IMR-90 (cell line): ENCODE data around the gene ACTR2. TPM values are rescaled to one million over a fixed set of nuclear protein-coding genes. Genes with fewer than 3 reads are reported as not detected.

Source experiments
- ATAC-seq: fragments of 200-7000 bp; cut with Tn5 transposase; 2 replicates; pipeline ENCODE4 v1.9.1; 2020; ENCODE audit warnings: low read depth, mild to moderate bottlenecking, moderate library complexity
- BruUV-seq: library from RNA; stranded (reverse); fragments of 400-500 nt; replicated peaks from 2 replicates; lab custom pipeline; 2021; lab: Mats Ljungman, UMichigan
- CTCF ChIA-PET: fragments of 300-600 bp; formaldehyde crosslinking; extraction: SDS; loops from one replicate; lab custom pipeline; 2021; ENCODE audit warnings: antibody characterized with exemption; lab: Yijun Ruan, JAX
- POLR2A ChIA-PET: fragments of 300-600 bp; sonication (Branson Sonifier 250); formaldehyde crosslinking; loops from one replicate; lab custom pipeline; 2022; ENCODE audit warnings: antibody characterized with exemption; ENCODE audit not compliant: unreplicated experiment; lab: Charles Lee
- DNase-seq: peaks from one replicate; pipeline ENCODE4 v3.0.0; 2013
- H2AFZ ChIP-seq: replicated peaks from 2 replicates; pipeline ENCODE3; 2013; ENCODE audit warnings: low read length, mild to moderate bottlenecking; ENCODE audit not compliant: poor library complexity
- H2AK5ac ChIP-seq: 2 replicates; pipeline ENCODE4 v1.6.1; 2013; ENCODE audit warnings: low read depth, low read length, inconsistent platforms
- H2AK9ac ChIP-seq: replicated peaks from 2 replicates; pipeline ENCODE3; 2013; ENCODE audit warnings: mild to moderate bottlenecking, low read depth, low read length, moderate library complexity; ENCODE audit not compliant: poor library complexity
- H2BK120ac ChIP-seq: 2 replicates; pipeline ENCODE4 v1.6.1; 2013; ENCODE audit warnings: low read depth, low read length, inconsistent platforms
- H2BK15ac ChIP-seq: 3 replicates; pipeline ENCODE4 v1.6.1; 2013; ENCODE audit warnings: low read depth, low read length, inconsistent platforms
- H2BK20ac ChIP-seq: 2 replicates; pipeline ENCODE4 v1.6.1; 2013; ENCODE audit warnings: low read depth, mild to moderate bottlenecking, inconsistent platforms, low read length, moderate library complexity
- H2BK5ac ChIP-seq: 2 replicates; pipeline ENCODE4 v1.6.1; 2013; ENCODE audit warnings: mild to moderate bottlenecking, low read depth, low read length, inconsistent platforms; ENCODE audit not compliant: poor library complexity, severe bottlenecking
- H3K14ac ChIP-seq: replicated peaks from 2 replicates; pipeline ENCODE4 v1.6.1; 2013; ENCODE audit warnings: low read depth, low read length, inconsistent platforms
- H3K18ac ChIP-seq: 2 replicates; pipeline ENCODE4 v1.6.1; 2013; ENCODE audit warnings: low read depth, low read length, control low read depth
- H3K23ac ChIP-seq: 2 replicates; pipeline ENCODE4 v1.6.1; 2013; ENCODE audit warnings: low read depth, low read length, inconsistent platforms
- H3K27ac ChIP-seq: 2 replicates; pipeline ENCODE4 v1.5.1; 2013; ENCODE audit warnings: mild to moderate bottlenecking, control low read depth, low read length; ENCODE audit not compliant: insufficient read depth
- H3K27me3 ChIP-seq: 2 replicates; pipeline ENCODE4 v1.6.1; 2013; ENCODE audit warnings: low read length; ENCODE audit not compliant: control insufficient read depth, insufficient read depth
- H3K36me3 ChIP-seq: 2 replicates; pipeline ENCODE4 v1.6.1; 2013; ENCODE audit warnings: low read length, mixed read lengths; ENCODE audit not compliant: control insufficient read depth, insufficient read depth
- H3K4ac ChIP-seq: 2 replicates; pipeline ENCODE4 v1.6.1; 2013; ENCODE audit warnings: low read depth, low read length, inconsistent platforms
- H3K4me1 ChIP-seq: 2 replicates; pipeline ENCODE4 v1.6.1; 2013; ENCODE audit warnings: low read length, mixed read lengths; ENCODE audit not compliant: control insufficient read depth, insufficient read depth
- H3K4me2 ChIP-seq: 2 replicates; pipeline ENCODE4 v1.6.1; 2013; ENCODE audit warnings: low read depth, mild to moderate bottlenecking, control low read depth, low read length, moderate library complexity
- H3K4me3 ChIP-seq: 2 replicates; pipeline ENCODE4 v1.5.1; 2013; ENCODE audit warnings: low read depth, mild to moderate bottlenecking, control low read depth, low read length, moderate library complexity; ENCODE audit not compliant: insufficient read depth
- H3K56ac ChIP-seq: 2 replicates; pipeline ENCODE4 v1.6.1; 2013; ENCODE audit warnings: low read length, inconsistent platforms; ENCODE audit not compliant: insufficient read depth; ENCODE audit errors: extremely low read depth
- H3K79me1 ChIP-seq, 2 experiments: 2 replicates each; pipeline ENCODE4 v1.6.1; 2013; ENCODE audit warnings: low read length in 2 of 2, inconsistent platforms in 1 of 2, low read depth in 1 of 2
- H3K9ac ChIP-seq: 2 replicates; pipeline ENCODE4 v1.6.1; 2013; ENCODE audit warnings: low read depth, low read length, control low read depth
- H3K9me1 ChIP-seq: 2 replicates; pipeline ENCODE4 v1.6.1; 2013; ENCODE audit warnings: low read length, inconsistent platforms; ENCODE audit not compliant: insufficient read depth
- H3K9me3 ChIP-seq: 2 replicates; pipeline ENCODE4 v1.6.1; 2013; ENCODE audit warnings: low read length; ENCODE audit not compliant: control insufficient read depth, insufficient read depth
- H4K20me1 ChIP-seq: 2 replicates; pipeline ENCODE4 v1.6.1; 2013; ENCODE audit warnings: low read length, inconsistent platforms; ENCODE audit not compliant: insufficient read depth
- H4K5ac ChIP-seq: 2 replicates; pipeline ENCODE4 v1.6.1; 2013; ENCODE audit warnings: mild to moderate bottlenecking, low read depth, low read length, control low read depth
- H4K8ac ChIP-seq, 2 experiments: 2 replicates each; pipeline ENCODE4 v1.6.1; 2013; ENCODE audit warnings: low read depth in 2 of 2, low read length in 2 of 2, control low read depth in 1 of 2, inconsistent platforms in 1 of 2
- H4K91ac ChIP-seq: 2 replicates; pipeline ENCODE4 v1.6.1; 2013; ENCODE audit warnings: low read depth, low read length, inconsistent platforms; ENCODE audit not compliant: insufficient read depth
- BHLHE40 ChIP-seq: fragments of 150-350 bp; IDR thresholded peaks from 2 replicates; pipeline ENCODE4 v1.6.1; 2016; ENCODE audit warnings: mild to moderate bottlenecking, low read depth, low read length
- CEBPB ChIP-seq: IDR thresholded peaks from 2 replicates; pipeline ENCODE4 v1.6.1; 2012; ENCODE audit warnings: low read depth, low read length, improper control_type of control experiment
- CHD1 ChIP-seq: IDR thresholded peaks from 2 replicates; pipeline ENCODE4 v1.6.1; 2012; ENCODE audit warnings: low read depth, low read length, improper control_type of control experiment
- MXI1 ChIP-seq: IDR thresholded peaks from 2 replicates; pipeline ENCODE4 v1.6.1; 2012; ENCODE audit warnings: low read depth, mild to moderate bottlenecking, low read length, moderate library complexity, borderline replicate concordance
- NFE2L2 ChIP-seq: fragments of 150-350 bp; IDR thresholded peaks from 2 replicates; pipeline ENCODE4 v1.6.1; 2016; ENCODE audit warnings: low read depth, mild to moderate bottlenecking, low read length
- RCOR1 ChIP-seq: IDR thresholded peaks from 2 replicates; pipeline ENCODE4 v1.6.1; 2012; ENCODE audit warnings: mild to moderate bottlenecking, low read length, improper control_type of control experiment; ENCODE audit not compliant: insufficient replicate concordance
- SMC3 ChIP-seq: fragments of 150-350 bp; IDR thresholded peaks from 2 replicates; pipeline ENCODE4 v1.6.1; 2016; ENCODE audit warnings: low read depth, mild to moderate bottlenecking, antibody characterized with exemption, low read length, moderate library complexity
- WGBS, 2 experiments: methylation state at CpG; one replicate each; pipeline versions ENCODE4 v1.1.5 to v1.1.7; 2013; ENCODE audit warnings: missing lambda C conversion rate in 2 of 2; ENCODE audit not compliant: insufficient read length in 1 of 2; ENCODE audit errors: extremely low coverage in 2 of 2; 5-methylcytosine and 5-hydroxymethylcytosine counted together
- dilution Hi-C: fragments of 300-500 bp; cut with HindIII; formaldehyde crosslinking; loops from one replicate; pipeline ENCODE4 v1.14.3; 2018; ENCODE audit warnings: low sequenced_read_pairs; ENCODE audit not compliant: unreplicated experiment
- in situ Hi-C: fragments of 300-500 bp; cut with MboI; formaldehyde crosslinking; loops from 3 replicates; pipeline ENCODE4 v1.14.3; 2019; ENCODE audit warnings: low sequenced_read_pairs, inconsistent platforms, mixed read lengths
- intact Hi-C: fragments of 100-400 bp; cut with micrococcal nuclease; formaldehyde crosslinking; loops from 2 replicates; pipeline ENCODE4 v1.10.0; 2022
- polyA plus RNA-seq, 3 experiments: library from polyadenylated mRNA; depleted of rRNA; stranded (reverse); fragments of >200 nt; gene quantifications; 2 replicates each; pipeline ENCODE4 v1.2.3, GENCODE V29; 2012; ENCODE audit warnings: low replicate concordance in 1 of 3
- total RNA-seq: library from RNA; depleted of rRNA; stranded (reverse); fragments of >200 nt; gene quantifications from 2 replicates; pipeline ENCODE4 v1.2.3, GENCODE V29; 2012
- TF ChIP-seq, protein P1 (sequence below): fragments of 150-350 bp; IDR thresholded peaks from 2 replicates; pipeline ENCODE4 v1.6.1; 2016; ENCODE audit warnings: low read depth, mild to moderate bottlenecking, low read length, moderate library complexity, borderline replicate concordance

Gene ACTR2
- total and polyA plus RNA-seq, 2 of the 4 experiments (the other 2 are of a cell fraction): 141 to 205 TPM

DNA sequence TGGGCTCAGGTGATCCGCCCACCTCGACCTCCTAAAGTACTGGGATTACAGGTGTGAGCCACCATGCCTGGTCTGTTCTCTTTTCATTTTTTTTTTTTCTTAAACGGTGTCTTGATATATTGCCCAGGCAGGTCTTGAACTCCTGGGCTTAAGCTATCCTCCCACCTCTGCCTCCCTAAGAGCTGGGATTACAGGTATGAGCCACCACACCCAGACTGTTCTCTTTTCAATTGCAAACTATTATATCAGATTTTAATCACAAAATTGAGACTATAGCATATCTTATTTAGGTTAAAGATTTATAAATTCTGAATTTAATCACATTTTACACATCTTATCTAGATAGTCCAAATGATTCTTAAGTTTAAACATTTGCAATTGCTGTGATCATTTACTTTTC is 15.5 kb upstream of the ACTR2 start:
- BruUV-seq: no TSS peak
- no peaks in the 10 kb centered on the region for H3K27me3 ChIP-seq
- CTCF ChIA-PET: interaction anchor here (0.7 kb wide), 1 partner anchor 229 kb away, joined by 3 read pairs; no protein-coding TSS in a partner anchor
- H3K18ac ChIP-seq: no peak overlapping the region
- H3K9ac ChIP-seq: no peak overlapping the region
- H2BK20ac ChIP-seq: no peak overlapping the region
- in situ Hi-C loops (no loop called here), dilution Hi-C loops (no loop called here), intact Hi-C loops (no loop called here)
- ATAC-seq: no peak
- TF ChIP-seq MXI1: no peak
- no peak for TF ChIP-seq RCOR1
- TF ChIP-seq SMC3: no peak
- TF ChIP-seq, protein P1, sequence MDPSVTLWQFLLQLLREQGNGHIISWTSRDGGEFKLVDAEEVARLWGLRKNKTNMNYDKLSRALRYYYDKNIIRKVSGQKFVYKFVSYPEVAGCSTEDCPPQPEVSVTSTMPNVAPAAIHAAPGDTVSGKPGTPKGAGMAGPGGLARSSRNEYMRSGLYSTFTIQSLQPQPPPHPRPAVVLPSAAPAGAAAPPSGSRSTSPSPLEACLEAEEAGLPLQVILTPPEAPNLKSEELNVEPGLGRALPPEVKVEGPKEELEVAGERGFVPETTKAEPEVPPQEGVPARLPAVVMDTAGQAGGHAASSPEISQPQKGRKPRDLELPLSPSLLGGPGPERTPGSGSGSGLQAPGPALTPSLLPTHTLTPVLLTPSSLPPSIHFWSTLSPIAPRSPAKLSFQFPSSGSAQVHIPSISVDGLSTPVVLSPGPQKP: no peak
- no peak for TF ChIP-seq CHD1
- no peak for TF ChIP-seq NFE2L2
- no peak for TF ChIP-seq CEBPB
- TF ChIP-seq BHLHE40: no peak
- H2BK5ac ChIP-seq: no peak overlapping the region
- H3K79me1 ChIP-seq: no peaks in the 10 kb centered on the region
- no peak overlapping the region for H2AFZ ChIP-seq
- no peak overlapping the region for H3K56ac ChIP-seq
- H3K14ac ChIP-seq: no peak overlapping the region
- H4K8ac ChIP-seq: no peak overlapping the region
- no peak overlapping the region for H3K27ac ChIP-seq
- no peak overlapping the region for H3K4me3 ChIP-seq
- H2AK9ac ChIP-seq: no peak overlapping the region
- H3K4me2 ChIP-seq: no peak overlapping the region
- POLR2A ChIA-PET: interaction anchor here (1.1 kb wide), 1 partner anchor 15 kb away, joined by 7 read pairs; the partner anchor contains the start of gene ACTR2
- no peak overlapping the region for H4K91ac ChIP-seq
- no peak overlapping the region for H3K4ac ChIP-seq
- H2BK15ac ChIP-seq: no peak overlapping the region
- H4K20me1 ChIP-seq: no peaks in the 10 kb centered on the region
- H4K5ac ChIP-seq: no peak overlapping the region
- no peak overlapping the region for H2BK120ac ChIP-seq
- no peaks in the 10 kb centered on the region for H3K36me3 ChIP-seq
- no peaks in the 10 kb centered on the region for H3K9me3 ChIP-seq
- no peaks in the 10 kb centered on the region for H3K9me1 ChIP-seq
- DNase-seq: no peak
- no peak overlapping the region for H3K23ac ChIP-seq
- no peak overlapping the region for H2AK5ac ChIP-seq
- WGBS, 2 experiments: no CpG with 5 or more reads among the region's 3 CpGs
- no peaks in the 10 kb centered on the region for H3K4me1 ChIP-seq
